Measurements from ENCODE around the gene PDE6B.
A peak's percentile ranks its signal among the peaks of the same experiment; 100 is the strongest.
"Not testable (repeated sequence)": the region's sequence is repeated elsewhere in the genome, so short reads cannot be mapped to it uniquely, and the experiment has no call there.

Gene PDE6B

DNA sequence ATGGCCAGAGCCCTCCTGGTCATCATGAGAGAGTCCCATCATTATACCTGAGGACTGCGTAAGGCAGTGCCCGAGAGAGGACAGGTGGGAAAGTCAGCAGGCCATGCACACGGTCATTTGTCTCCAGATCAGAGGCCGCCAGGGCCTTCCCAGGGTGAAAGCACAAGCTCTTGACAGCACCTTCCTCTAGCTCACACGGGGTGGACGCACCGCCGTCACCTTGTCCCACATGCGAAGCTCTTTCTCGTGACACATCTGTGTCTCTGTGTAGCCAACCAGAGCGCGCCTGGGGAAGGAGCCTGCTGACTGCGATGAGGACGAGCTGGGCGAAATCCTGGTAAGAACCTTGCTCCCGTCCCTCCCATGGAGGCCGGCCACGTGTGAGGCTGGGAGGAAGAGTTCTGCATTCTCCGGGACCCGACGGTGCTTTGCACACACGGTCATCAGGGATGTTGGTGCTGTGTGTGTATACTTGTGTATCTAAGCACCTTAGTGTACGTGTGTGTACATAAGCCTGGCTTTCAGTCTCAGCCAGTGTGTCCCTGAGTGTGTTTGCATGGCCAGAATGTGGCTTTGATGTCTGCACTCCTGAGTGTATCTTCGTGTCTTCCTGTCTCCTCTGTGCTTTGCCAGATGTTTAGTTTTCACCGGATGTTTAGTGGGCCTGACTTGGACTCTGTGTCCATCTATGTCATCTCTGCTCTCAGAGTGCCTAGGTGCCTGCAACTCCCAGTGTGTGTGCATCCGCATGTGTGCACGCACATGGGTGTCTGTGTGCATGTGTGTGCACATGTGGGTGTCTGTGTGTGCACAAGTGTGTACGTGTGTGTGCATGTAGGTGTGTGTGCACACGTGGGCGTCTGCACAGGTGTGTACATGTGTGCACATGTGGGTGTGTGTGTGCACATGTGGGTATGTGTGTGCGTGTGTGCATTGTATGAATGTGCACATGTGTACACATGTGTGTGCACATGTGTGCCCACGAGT lies 33.6 kb downstream of the PDE6B start:
- DNase-seq, result no peak

DNA sequence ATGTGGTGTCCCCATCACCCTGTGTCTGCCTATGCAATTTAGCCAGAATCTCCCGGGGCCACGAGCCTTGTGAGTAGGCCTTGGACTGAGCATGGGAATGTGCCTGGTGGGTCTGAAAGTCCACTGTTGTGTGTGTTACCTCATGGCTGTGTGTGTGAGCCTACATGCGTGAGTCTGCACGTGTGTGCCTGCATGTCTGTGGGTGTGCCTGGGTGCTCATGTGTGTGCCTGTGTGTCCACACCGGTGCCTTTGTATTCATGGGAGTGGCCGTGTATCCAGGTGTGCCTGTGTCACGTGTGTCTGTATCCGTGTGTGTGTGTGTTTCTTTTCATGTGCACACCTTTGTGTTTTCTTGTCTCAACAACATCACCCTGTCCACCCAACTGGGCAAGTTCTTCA lies 34.5 kb downstream of the PDE6B start:
- DNase-seq, result no peak

DNA sequence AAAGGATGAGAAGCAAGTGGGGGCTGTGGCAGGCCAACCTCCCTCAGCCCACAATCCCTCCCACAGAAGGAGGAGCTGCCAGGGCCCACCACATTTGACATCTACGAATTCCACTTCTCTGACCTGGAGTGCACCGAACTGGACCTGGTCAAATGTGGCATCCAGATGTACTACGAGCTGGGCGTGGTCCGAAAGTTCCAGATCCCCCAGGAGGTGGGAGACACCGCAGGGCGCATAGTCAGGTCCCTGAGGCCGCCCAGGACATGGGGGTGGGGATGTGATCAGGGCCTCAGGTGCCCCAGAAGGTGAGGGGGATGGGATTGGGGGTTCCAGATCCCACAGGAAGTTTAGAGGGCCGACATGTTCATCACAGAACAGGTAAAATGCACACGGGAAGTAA lies 35.0 kb downstream of the PDE6B start:
- DNase-seq, result no peak

DNA sequence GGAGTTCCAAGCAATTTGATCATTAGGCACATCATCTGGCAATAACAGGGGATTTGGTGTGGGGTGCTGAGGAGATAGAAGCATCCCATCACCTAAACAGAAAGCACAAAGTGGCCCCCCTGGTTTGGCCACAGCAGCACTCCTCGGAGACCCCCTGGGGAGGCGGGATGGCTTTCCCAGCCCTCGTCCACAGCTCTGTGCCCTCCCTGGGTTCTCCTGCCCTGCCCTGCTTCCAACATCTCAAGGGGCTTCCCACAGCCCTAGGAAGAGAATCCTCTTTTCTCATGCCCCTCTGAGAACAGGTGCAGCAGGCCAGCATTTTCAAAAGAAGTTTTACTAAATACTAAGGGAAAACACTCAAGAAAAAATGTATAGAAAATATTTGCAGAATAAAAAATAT lies 35.9 kb downstream of the PDE6B start:
- DNase-seq, result no peak

DNA sequence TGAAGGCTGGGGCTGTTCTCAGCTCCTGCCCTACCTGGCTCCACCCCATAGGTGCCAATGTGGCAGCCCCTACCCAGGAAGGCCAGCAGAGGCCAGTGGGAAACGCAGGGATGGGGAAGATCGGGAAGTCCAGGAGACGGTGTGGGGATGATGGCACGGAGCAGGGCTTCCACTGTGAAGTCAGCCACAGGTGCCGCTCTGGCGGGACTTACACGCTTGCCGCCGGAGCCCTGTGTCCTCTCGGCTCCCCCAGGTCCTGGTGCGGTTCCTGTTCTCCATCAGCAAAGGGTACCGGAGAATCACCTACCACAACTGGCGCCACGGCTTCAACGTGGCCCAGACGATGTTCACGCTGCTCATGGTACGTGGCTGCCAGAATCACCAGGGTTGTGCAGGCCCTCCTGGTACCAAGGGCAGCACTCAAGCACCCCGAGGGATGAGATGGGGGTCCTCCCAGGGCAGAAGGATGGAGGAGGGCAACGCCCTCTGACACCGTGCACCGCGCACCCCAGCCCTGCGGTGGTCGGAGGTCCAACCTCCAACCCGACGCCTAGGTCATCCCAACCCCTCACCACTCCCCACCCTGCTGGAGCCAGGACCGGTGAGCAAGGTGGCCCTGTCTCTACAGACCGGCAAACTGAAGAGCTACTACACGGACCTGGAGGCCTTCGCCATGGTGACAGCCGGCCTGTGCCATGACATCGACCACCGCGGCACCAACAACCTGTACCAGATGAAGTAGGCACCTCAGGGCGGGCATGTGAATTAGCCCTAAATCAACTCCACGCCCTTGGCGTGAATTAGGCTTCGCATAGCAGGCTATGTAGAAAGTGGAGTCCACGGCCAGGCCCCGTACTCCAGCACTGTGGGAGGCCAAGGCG lies 36.7 kb downstream of the PDE6B start:
- no peak for DNase-seq

DNA sequence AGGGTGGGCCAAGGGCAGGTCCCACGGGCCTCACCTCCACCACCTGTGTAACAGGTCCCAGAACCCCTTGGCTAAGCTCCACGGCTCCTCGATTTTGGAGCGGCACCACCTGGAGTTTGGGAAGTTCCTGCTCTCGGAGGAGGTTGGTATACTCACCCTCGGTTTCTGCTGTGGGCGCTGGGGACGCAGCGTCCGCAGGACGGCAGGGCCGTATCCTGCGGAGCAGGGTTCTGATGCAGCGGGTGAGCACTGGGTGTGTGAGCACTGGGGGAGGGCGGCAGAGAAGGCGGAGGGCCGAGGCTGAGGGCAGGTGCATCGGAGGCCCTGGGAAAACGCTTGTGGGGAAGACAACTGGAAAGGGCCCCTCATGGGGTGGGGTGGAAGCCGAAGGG lies 37.7 kb downstream of the PDE6B start:
- no peak for DNase-seq

DNA sequence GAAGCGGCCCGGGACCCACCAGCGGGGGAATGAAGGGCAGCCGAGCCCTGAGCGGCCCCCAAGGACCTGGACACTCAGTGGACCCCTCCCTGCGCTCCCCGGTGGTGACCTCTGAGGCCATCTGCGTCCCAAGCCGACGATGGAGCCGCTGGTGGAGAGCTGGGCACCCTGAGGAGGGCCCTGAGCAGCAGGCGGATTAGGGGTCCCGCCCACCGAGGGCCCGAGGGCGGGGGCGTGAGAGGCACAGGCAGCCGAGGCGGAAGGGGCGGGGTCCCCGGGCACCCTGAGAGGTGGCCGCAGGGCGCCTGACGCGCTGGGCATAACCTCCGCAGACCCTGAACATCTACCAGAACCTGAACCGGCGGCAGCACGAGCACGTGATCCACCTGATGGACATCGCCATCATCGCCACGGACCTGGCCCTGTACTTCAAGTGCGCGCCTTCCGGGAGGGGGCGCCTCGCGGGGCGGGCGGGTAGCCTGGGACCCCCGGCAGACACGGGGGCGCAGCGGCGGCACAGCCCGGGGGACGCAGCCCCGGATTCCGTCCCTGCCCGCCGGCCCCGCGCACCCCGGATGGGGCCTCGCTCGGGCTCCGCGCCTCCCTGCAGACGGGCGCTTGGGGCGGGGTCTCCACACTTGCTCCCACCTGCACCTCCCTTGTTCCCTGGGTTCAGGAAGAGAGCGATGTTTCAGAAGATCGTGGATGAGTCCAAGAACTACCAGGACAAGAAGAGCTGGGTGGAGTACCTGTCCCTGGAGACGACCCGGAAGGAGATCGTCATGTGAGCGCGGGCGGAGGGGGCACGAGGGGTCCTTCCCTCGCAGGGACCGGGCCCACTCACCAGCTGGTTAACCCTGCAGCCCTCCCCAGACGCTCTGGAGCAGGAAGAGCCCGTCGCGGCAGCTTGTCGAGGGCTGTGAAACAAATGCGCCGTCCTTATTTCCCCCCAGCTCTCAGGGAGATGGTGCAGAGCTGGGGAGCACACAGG lies 38.4 kb downstream of the PDE6B start:
- DNase-seq, result peak; percentile 73

DNA sequence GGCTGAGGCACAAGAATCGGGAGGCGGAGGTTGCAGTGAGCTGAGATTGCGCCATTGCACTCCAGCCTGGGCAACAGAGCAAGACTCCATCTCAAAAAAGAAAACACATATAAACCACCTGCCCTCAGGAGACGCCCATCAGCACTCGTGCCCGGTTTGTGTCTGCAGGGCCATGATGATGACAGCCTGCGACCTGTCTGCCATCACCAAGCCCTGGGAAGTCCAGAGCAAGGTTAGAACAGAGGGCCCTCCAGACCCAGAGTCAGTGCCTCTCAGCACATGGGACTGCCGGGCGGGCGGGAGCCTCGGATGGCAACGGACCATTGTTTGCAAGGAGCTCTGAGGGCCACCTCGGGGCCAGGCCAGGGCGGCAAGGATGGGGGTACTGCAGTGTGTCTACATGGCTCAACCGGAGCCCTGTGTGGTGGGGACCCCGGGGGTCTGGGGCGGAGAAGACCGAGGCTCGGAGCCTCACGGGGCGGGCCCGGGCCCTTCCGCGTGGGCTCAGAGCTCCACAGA lies 39.4 kb downstream of the PDE6B start:
- no peak for DNase-seq

DNA sequence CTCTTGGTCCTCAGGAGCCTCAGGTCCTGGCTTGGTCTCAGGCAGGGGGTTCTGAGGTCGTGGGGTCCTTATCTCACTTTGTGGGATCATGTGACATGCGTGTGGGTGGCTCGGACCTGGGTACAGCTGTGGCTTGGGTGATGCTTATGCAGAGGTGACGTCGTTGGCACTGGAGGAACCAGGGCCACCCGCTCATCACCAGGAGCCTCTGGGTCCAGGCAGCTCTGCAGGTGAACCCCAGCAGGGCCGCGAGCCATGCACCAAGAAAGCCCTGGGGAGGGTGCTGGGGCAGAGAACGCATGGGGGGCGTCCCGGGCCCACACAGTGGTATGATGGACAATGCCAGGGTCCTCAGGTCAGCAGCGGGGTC lies 40.0 kb downstream of the PDE6B start:
- no peak for DNase-seq

DNA sequence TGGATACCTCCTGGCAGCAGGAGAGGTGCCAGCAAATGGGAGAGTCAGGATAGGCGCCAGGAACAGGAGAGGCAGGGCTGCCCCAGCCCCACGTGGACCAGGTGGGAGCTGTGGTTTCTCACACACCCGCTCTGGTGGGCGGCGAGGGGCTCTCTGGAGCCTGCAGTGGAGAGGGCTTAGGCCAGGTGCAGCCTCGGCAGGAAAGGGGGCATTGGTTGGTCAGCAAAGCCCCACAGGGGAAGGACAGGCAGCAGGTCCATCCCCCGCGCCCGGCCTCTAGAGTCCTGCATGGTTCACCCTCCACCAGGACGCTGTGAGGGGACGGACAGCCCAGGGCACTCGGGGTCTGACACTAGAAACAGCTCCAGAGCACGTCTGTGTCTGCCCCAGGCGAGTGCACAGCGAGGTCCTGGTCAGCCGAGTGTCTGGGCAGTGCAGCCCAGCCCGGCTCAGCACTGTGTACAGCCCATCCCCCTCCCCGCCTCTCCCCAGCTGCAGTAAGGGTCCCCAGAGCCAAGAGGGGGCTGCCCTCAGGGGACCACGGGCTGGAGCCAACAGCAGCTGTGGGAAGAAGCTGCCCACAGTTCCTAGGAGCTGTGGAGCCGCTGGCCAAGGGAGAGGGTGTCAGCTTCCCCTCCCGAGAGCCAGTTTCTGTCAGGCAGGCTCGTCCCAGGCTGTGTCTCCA lies 40.5 kb downstream of the PDE6B start:
- DNase-seq, result no peak

DNA sequence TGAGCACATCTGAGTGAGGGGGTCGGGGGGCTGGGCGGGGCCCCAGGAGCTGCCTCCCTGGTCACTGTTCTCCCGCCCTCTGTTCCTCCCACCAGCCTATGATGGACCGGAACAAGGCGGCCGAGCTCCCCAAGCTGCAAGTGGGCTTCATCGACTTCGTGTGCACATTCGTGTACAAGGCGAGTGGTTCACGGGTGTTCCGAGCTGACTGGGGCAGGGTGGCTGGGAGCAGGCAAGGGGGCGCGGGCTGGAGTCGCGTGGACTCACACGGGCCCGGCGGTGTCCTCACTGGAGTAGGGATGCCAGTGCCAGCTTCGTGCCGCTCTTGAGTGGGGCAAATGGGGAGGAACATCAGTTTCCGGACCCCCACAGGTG lies 41.0 kb downstream of the PDE6B start:
- DNase-seq, result no peak

DNA sequence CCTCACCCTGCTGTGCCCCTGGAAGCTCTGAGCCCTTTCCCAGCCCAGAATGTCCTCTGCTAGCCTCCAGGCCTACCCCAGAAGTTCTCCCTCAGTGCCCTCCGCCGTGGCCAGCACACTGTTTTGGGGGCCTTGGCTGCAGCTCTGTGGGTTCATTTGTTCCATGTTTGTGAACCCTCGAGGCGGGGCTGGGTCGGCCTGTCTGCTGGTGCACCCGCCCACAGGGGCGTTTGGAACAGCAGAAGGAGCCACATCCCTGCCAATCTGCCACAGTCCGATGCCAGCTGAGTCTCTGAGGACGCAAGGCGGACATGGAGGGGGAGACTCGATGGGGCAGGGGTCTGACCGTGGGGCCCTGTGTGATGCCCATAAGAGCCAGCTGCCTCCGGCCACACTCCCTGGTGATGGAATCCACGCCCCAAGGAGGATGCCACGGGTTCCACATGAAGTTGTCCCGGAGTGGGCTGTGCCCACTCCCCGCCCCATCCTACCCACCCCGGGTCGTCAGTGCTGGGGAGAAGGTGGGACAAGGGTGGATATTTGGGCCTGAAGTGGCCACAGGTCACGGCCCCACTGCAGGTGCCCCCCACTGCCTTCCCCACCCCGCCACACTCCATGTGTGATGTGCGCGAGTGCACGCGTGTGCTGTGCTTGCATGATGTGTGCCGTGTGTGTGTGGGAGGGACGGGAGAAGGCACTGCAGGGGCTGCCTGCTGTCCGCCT lies 41.6 kb downstream of the PDE6B start:
- DNase-seq, result no peak

DNA sequence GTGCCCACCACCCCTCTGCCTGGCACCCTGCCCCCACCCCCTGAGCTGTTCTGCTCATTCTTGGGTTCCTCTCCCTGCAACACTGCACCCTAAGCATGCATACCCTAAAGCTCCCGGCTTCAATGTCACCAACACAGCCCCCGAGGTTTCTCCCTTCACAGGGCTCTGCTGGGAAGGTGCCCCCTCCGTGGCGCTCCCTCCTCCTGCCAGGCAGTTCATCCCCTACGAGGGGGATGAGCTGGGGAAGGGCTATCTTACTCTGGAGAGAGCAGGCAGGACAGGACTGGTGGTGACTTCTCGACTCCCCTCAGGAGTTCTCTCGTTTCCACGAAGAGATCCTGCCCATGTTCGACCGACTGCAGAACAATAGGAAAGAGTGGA lies 42.2 kb downstream of the PDE6B start:
- no peak for DNase-seq

DNA sequence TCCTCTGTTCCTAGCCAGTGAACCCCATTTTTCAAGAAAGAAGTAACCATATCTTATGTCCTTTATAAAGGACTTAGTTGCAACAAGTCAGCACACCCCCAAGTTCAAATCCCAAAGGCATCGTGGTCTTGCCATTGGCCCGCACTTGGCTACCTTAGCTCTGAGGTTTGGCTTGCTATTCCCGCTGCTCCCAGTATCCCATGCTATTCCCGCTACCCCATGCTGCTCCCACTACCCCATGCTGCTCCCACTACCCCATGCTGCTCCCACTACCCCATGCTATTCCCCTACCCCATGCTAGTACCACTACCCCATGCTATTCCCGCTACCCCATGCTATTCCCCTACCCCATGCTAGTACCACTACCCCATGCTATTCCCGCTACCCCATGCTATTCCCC lies 42.8 kb downstream of the PDE6B start:
- DNase-seq, result not testable (repeated sequence)

DNA sequence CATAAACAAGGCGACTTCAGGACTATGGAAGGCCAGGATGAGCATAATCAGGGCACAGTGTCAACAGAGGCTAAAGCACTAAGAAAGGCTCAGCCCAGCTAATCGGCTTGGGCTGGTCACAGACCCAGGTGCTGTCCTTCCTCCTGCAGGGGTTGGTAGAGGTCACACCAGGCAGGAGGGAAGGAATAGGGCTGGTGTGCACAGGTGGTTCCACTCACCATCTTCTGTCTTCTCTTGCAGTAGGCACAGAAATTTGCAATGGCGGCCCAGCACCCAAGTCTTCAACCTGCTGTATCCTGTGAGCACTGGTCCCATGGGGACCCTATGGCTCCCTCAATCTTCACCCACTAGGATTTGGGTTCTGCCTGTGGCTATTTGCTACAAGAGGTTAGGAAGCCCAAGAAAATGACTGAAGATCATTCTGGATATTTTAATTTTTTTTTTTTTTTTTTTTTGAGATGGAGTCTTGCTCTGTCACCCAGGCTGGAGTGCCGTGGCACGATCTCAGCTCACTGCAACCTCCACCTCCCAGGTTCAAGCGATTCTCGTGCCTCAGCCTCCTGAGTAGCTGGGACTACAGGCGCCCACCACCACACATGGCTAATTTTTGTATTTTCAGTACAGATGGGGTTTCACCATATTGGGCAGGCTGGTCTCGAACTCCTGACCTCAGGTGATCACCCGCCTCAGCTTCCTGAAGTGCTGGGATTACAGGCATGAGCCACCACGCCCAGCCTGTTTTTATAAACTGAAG lies 44.6 kb downstream of the PDE6B start:
- DNase-seq, result not testable (repeated sequence)

DNA sequence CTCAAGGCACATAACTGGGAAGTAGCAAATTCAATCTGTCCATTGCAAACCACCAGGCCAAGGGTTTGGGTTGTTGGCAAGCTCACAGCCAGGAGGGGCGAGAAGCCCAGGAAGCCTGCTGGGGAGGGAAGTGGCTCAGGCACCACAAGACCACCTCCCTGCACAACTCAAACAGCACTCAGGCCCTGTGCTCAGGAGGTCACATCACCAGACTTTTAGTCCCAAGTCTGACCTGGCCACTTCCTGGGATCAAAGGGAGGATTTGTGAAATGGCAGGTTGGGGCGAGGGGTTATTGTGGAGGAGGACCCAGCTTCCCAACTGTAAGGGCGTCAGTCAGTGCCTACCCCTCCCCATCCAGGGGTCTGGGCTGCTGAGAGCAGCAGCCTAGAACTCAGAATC lies 46.4 kb downstream of the PDE6B start:
- no peak for DNase-seq

DNA sequence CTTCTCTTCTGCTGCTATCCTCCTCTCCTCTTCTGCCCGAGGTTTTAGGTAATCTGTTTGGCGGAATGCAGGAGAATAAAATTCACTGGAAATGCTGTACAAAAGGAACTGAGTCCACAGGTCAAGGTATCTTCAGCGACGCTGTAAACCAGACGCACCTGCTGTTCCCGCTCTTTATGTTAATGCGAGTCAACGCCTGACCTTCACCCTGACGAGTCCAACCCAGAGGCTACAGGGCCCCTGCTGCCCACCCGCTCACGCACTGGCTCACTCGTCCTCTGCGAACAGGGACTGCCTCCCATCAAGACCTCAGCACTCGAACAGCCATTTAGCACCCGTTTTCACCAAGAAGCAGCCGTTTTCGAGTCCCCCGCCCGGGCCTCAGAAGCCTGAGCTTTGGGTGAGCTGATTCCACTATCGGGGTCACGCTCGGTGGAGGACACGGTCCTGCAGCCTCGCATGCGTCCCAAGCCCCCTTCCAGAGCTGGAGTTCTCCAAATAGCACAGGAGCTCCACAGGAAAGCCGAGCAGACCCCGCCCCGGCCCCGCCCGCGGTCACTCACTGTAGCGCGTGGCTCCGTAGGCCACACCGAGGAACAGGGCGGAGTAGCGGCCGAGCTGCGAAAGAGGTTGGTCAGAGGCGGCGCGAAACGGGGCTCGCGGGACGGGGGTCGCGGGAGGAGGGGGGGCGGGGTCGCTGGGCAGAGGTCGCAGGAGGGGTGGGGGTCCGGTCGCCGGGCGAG lies 48.1 kb downstream of the PDE6B start:
- DNase-seq, result no peak

DNA sequence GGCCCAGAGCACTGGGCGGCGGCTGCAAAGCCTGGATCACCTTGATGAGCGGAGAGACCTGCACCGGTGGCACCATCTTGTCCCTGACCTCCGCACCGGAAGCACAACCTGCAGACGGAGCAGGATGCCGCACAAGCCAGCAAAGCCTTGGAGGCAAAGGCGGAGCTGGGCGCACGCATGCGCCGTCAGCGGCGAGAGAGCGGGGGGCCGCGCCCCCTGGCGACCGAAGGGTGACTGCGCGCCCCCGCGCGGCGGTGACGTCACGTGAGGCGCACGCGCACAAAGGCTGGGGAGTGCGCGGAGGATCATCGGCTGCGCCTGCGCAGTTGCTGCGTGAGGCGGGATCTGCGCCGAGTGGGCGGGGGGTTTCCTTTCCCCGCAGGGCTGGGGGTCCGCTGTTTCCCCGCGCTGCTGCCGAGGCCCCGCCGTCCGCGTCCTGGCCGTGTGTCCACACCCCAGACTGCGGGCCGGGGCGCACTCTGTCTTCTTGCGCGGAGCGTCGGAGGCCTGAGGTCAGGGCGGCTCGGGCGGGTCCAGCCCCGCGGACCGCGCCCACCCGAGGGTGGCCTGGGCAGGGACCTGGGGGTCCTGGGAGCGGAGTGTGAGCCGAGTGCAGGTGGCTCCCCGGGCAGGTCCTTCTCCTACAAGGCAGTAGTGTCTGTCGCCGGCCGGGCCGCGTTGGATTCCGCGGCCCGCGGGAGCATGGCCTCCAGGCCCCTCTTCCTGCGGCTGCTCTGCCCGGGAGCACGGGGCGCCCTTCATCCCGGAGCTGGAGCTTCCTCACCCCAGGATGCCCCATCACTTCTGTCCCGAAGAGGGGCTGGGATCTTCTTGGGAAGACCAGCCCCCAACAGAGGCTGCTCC lies 49.0 kb downstream of the PDE6B start, which contains the start of the genes ATP5ME and MYL5:
Gene ATP5ME, minus strand, starts transcription at position 105 of the 864 bp plus-strand sequence. Its CDS starts 29 bp downstream, at position 76.
Gene MYL5, plus strand, starts transcription at position 371 of the 864 bp plus-strand sequence. CDS start 3,485 bp downstream, outside the sequence.
- peak; percentile 96 for DNase-seq
